GM12801 (cell line): ENCODE data around the gene ST8SIA2.

ENCODE experiments used
- TF ChIP-seq, protein P1 (sequence below): IDR thresholded peaks from one replicate; pipeline ENCODE4 v1.5.1; 2011; ENCODE audit warnings: control low read depth; ENCODE audit not compliant: insufficient read length; ENCODE audit errors: extremely low read depth

The ST8SIA2 gene

DNA sequence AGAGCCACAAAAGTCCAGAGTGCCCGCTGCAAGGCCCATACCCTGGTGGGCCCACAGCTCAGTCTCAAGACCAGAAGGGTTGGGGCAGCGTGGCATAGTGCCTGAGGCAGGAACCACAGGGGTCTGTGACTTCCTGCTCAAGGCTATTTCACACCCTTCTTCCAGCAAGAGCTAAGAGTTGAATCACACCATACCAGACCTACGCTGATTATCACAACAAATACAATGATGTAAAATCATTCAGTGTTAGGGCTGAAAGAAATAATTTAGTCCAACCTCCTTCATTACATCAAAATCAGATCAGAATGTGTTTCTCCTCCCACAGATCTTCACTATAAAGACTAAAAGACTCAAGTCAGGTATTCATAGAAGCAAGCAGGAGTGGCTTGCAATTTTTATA is 27.8 kb upstream of the ST8SIA2 start:
- TF ChIP-seq, protein P1, sequence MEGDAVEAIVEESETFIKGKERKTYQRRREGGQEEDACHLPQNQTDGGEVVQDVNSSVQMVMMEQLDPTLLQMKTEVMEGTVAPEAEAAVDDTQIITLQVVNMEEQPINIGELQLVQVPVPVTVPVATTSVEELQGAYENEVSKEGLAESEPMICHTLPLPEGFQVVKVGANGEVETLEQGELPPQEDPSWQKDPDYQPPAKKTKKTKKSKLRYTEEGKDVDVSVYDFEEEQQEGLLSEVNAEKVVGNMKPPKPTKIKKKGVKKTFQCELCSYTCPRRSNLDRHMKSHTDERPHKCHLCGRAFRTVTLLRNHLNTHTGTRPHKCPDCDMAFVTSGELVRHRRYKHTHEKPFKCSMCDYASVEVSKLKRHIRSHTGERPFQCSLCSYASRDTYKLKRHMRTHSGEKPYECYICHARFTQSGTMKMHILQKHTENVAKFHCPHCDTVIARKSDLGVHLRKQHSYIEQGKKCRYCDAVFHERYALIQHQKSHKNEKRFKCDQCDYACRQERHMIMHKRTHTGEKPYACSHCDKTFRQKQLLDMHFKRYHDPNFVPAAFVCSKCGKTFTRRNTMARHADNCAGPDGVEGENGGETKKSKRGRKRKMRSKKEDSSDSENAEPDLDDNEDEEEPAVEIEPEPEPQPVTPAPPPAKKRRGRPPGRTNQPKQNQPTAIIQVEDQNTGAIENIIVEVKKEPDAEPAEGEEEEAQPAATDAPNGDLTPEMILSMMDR = no peak

DNA sequence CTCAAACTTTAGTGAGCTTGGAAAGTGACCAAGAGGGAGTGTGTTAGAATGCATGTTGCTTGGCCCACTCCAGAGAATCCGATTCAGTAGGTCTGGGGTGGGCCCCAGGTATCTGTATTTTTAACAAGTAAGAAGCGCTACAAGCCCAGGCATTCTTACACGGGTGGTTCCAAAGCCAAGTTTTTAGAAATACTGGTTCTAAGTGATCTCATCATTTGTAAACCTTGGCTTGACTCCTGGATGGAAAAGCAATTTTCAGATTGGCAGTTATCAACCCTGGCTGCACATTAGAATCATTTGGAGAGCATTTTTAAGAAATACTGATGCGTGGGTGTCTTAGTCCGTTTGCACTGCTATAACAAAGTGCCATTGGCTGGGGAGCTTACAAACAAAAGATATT is 27.3 kb upstream of the ST8SIA2 start:
- TF ChIP-seq, protein P1 = no peak

DNA sequence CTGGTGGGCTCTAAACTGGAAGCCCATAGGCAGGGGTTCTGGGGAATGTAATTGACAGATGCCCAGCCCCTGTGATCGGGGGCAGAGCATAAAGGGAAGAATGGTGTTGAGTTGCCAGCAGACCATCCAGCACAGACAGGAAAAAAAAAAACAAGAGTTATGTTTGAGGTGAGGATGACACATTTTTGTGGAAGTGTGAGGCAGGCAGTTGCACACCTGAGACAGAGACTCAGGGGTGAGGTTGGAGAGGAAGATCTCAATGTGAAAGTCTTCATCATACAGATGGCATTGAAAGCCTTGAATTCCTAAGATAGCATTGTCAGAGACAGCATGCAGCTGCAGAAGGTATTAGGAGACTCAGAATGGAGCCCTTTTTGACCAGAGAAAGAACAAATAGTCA is 18.6 kb upstream of the ST8SIA2 start:
- TF ChIP-seq, protein P1 = no peak

DNA sequence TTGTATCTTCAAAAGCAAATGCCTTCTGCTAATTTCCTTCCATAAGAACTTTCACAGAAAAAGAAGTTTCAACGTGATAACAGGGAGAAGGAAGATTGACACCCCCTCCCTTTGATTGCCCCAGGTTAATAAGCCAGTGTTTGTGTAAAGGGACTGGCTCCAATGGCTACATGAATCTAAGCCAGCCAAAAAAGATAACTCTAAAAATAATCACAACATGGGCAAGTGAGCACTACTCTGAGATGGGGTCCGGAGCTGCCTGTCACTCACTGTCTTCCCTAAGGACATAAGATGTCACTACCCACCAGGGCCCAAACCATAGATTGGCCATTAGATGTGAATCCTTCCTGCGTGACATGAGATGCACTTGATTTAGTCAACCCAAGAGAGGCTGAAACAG is 17.6 kb upstream of the ST8SIA2 start:
- TF ChIP-seq, protein P1 = no peak

DNA sequence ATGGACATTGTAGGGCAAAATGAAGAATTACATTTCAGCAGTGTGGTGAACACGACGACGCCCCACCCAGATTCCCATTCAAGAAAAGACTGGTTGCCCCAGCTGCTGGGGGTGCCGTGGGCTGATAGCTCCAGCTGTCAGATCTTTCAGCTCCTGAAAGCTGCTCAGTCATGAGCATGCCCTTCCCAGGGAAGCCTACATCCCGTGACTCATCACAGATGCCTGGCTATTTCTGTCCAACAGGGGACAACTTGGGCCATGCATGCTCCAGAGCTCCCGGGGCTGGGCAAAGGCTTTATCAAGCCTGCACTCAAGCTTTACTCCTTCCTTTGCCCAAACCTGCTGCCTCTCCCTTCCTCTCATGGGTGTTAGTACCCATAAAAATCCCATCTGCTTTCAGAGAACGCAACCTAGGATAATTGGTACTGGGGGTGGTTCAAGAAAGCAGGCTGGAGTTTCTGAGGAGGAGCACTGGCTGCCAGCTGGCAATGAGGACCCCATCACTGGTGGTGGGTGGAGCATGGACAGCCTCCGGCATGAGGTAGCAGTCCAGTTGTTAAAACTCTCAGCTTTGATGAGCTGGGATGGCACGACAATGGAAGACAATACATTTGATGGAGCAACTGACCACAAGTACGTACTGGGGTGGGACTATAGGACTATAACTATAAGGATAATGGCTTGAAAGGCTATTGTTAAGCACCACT is 16.4 kb upstream of the ST8SIA2 start:
- TF ChIP-seq, protein P1 = no peak

DNA sequence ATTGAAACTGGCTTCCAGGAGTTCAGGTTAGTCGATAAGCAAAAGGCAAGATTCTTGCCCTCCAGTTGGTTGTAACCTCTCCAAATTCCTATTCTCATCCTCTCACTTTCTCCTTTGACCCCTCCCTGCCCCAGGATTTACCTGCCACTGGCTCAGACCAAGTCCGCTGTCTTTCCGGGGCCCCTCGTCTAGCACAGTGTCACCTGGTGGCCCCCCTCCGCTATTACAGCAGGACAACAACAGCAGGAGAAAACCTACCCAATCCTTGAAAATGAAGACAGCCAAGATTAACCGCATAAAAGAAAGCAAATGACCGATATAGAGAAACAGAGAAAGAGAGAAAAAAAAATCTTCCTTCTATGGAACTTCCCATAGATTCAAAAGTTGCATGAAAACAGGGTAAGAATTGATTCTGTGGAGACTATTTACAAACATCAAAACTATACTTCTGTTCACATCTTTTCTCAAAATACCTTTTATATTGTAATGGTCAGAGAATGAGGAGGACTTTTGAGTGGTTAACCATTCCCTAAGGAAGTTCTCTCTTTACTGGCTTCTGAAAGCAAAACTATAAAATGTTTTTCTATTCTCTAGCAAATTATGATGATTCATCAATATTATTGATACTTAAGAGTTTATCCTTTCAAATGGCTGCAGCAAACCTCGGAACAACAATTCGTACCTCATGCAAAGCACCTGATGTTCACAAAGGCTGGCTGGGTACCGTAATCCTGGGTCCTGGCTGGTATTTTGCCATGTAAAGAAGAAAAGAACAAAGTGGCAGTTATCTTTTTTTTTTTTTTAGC is 10.0 kb upstream of the ST8SIA2 start:
- TF ChIP-seq, protein P1 = no peak

DNA sequence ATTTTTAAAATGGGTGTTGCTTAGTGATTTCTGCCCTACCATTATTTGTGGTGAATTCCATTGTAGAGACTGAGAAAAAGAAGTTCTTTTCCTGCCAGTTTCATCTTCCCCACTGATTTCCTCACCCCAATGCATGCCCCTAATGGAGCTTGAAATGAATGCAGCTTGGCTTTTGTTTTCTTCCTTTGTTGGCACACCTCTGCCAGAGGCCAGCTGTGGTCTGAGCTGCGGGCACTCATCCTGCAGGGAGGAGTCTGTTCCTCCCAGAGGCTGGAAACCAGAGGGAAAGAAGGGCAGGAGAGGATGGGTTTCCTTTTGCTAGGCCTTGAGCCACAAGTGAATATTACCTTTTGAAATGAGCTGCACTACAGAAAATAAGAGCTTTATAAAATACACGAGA is 9.3 kb upstream of the ST8SIA2 start:
- TF ChIP-seq, protein P1 = no peak
